Measurements from ENCODE around the gene KTN1.

DNA sequence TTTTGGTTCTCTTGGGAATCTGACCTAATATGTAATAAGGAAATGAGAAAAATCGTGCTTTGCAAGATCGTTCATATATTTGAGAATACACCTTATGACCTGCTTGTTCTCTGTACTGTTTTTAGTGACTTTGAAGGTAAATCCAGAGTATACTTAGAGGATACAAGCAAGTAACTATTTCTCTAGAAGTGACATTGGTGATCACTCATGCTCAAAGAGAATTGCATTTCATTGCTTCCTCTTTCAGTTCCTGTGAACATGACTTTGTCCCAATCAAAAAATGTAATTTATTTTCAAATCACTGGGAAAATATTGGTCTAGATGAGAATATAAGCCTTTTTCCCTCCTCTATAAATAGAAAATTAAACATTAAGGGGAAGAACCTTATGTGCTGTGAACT, 2.7 kb downstream of the KTN1 start:
- TF ChIP-seq, protein P1, sequence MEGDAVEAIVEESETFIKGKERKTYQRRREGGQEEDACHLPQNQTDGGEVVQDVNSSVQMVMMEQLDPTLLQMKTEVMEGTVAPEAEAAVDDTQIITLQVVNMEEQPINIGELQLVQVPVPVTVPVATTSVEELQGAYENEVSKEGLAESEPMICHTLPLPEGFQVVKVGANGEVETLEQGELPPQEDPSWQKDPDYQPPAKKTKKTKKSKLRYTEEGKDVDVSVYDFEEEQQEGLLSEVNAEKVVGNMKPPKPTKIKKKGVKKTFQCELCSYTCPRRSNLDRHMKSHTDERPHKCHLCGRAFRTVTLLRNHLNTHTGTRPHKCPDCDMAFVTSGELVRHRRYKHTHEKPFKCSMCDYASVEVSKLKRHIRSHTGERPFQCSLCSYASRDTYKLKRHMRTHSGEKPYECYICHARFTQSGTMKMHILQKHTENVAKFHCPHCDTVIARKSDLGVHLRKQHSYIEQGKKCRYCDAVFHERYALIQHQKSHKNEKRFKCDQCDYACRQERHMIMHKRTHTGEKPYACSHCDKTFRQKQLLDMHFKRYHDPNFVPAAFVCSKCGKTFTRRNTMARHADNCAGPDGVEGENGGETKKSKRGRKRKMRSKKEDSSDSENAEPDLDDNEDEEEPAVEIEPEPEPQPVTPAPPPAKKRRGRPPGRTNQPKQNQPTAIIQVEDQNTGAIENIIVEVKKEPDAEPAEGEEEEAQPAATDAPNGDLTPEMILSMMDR (IDR thresholded peaks at IDR 0.05): no peak
- TF ChIP-seq POLR2A (IDR thresholded peaks at IDR 0.05) (no peak), POLR2AphosphoS5 (IDR thresholded peaks at IDR 0.05) (no peak)

Data from breast epithelium (tissue), 3 donors.